SKM-1 (cell line): ENCODE measurements around the gene BDKRB2.

Source experiments
- DNase-seq: peaks from one replicate; lab custom pipeline; 2025; ENCODE audit not compliant: unreplicated experiment; lab: John Stamatoyannopoulos, UW

BDKRB2 gene

DNA sequence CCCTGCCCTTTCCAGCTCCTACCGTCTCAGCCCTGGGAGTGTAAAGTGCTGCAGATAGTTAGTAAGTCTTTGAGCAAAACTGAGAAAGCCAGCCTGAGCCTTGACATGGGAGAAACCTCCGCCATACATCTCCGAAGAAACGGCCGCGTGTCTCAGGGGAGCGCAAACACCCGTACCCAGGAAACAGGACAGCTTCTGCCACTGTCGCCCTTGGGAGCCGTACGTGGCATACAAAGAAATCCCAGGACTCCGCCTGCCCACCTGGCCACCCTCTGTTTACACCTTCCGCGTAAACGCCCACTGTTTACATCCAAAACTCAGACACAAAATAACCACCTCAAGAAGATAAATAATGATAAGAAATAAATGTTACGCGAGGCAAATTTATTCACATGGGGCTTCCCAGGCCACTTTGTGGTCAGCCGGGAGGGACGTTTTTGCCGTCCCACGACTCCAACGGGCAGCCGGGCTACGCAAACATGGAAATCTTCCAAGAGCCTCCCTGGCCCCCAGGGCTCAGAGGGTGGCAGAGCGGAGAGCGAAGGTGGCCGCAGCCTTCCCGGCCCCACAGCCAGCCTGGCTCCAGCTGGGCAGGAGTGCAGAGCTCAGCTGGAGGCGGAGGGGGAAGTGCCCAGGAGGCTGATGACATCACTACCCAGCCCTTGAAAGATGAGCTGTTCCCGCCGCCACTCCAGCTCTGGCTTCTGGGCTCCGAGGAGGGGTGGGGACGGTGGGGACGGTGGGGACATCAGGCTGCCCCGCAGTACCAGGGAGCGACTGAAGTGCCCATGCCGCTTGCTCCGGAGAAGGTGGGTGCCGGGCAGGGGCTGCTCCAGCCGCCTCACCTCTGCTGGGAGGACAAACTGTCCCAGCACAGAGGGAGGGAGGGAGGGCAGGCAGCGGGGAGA, at the start of gene BDKRB2:
Gene BDKRB2 (plus strand): TSS at position 689 of the 908 bp plus-strand sequence. CDS start 32,269 bp downstream, outside the sequence.
- peak; percentile 31 for DNase-seq

DNA sequence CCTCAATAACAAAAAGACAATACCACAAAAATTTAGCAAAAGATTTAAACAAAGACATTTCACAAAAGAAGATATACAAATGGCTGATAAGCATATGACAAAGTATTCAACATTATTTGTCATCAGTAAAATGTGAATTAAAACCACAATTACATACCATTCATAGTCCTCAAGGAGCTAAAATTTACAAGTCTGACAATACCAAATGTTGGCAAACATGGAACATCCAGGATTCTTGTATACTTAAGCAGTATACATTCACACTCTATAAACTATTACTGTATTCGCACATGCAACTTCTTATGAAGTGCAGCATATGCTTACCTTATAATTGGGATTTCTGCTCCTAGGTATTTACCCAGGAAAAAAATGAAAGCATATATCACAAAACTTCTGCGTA, 49.7 kb upstream of the BDKRB2 start:
- no peak for DNase-seq

DNA sequence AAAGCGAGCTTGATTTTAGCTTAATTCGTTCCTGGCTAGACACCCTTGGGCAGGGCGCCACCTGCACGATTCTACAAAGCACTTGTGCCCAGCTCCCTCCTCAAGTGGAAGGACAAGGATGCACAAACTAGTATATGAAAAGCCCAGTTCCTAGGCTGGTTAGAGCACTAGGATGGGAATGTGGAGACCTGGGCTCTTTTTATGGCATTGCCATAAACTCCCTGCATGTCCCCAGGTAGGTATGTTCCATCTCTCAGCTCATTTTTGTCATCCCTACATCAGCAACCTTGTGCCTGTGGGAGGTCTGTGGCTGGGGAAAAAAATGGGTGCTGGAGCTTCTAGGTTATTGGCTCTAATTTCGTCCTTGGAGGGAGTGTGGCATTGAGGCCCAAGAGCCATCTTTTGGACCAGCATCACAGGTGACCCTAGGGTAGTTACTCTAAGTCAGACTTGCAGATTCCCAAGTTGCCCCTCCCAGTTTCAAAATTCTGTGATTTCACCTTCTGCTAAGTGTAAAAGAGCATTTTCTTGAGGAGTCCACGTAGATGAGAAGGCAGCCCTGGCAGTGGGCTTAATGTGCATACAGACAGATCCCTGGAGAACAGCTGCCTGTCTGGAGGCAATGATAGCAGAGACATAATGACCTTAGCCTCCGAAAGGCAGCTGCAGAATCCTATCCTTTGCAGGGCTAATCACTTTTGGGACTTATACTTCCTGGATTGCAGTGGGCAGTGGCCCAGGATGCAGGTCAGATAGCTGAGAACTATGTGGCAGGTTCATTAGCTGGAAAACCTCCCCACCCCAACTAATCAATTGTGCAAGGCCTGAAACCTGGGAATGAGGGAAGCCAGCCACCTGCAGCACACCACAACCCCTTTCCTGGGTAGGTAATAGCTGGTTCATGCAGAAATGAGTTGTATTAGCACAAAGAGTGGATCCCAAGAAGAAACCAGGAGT, 47.6 kb upstream of the BDKRB2 start:
- no peak for DNase-seq

DNA sequence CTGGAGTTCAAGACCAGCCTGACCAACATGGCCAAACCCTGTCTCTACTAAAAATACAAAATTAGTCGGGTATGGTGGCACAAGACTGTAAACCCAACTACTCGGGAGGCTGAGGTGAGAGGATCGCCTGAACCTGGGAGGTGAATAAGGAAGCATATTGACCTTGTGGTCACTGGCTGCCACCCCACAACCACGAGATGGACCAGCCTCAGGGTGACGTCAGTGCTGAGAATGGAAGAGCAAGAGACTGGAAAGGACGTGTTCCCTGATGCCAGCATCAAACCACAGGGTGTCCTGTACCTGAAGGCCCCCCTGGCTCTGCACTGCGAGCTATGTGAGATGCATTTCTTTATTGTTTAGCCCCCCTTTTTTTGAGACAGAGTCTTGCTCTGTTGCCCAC, 45.9 kb upstream of the BDKRB2 start:
- no peak for DNase-seq

DNA sequence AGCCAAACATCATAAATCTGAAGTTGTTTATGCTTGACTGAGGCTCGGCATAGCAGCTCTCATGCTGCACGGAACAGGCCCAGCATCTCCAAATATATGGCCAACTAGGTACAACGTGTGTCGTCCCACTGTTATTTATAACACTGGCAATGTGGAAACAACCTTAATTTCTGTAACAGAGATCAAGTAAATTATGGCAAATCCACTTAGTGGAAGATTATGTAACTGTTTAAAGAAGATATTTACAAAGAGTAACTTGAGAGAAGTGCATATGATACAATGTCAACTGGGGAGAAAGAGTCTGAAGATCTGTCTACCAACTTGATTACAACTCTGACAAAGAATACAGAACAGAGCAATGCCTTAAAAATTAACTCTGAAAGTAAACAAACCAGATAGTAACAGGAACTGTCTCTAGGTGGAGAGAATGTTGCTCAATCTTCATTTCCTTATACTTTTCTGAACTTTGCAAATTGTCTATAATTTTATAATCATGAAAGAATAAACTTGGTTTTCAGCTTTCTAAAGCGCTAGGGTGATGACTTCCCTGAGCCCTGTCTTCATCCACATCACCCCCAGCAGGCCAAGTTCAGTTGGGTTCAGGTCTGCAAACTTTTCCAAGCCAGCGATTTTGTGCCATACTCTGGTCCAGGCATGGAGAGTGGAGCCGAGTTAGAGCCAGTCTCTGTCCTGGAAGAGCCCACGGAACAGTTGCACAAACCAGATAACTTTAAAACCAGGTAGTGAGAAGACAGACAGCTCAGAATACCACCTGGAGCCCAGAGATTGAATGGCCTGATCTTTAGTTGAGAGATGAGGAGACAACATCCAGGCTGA, 44.3 kb upstream of the BDKRB2 start:
- DNase-seq, result no peak

DNA sequence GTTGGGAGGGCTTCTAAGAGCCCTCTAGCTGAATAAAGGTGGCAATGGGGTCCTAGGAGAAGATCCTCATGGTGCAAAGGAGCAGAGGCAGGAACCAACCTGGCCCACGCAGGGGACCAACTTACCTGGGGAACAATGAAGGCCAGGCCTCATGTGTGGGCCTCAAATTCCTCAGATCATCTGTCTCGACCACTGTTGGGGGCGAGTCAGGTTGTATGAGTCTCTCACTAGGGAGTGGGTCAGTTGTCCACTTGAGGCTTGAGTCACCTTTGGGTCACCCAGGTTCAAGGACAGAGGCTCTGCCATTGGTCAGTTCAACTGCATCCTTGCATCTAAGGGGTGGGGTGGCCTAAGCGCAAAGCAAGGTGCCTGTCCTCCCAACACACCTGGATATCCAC, 43.7 kb upstream of the BDKRB2 start:
- DNase-seq, result no peak

DNA sequence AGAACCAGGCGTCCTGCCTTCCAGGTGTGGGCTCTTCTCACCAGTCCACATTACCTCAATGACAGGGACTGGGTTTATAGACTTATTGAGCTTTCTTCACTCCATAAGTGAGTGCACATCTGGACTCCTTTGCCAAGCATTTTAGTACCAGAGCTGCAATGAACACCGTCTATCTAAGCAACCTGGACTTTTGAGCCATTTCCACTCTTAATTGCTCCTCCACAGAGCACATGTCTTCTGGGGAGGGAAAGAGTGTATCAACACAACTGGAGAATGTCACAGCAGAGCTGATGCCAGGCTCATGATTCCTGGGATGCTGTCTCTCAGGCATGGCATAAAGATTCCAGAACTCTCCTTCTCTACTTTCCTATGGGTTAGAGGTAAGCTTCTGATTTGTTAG, 43.0 kb upstream of the BDKRB2 start:
- no peak for DNase-seq

DNA sequence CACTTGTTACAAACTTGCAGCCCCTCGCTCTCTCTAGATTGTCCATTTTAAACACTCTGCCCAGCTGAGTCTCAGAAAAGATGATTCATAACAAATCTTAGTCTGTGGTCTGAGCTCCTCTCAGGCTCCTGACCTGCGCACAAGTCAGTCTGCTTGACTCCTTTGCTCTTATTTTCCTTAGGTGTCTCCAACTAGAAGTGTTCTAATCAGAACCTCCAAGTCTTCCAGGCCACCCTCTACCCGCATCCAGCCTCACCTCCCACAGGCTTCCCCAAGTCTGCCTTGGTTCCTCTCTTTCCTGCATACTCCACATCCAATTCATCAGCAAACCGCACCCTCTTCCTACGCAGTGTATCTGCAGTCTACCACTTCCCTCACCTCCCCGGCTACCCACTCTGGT, 42.4 kb upstream of the BDKRB2 start:
- no peak for DNase-seq

DNA sequence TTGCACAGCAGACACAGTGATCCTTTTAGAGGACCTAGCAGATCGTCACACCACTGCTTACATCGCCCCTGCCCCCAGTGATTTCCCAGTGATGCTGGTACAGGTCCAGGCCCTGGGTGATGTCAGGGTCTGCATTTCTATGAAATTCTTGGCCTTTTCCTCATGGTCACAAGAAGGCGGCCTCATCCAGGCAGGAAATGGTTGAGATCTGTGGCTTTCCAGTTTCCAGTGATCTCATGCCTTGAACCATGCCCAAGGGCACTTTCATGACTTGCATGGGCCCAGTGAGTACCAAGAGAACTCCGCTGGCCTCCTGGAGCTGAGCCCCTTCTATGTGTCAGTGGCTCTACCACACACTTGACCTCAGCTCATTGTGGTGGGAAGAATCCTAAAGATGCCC, 41.9 kb upstream of the BDKRB2 start:
- no peak for DNase-seq

DNA sequence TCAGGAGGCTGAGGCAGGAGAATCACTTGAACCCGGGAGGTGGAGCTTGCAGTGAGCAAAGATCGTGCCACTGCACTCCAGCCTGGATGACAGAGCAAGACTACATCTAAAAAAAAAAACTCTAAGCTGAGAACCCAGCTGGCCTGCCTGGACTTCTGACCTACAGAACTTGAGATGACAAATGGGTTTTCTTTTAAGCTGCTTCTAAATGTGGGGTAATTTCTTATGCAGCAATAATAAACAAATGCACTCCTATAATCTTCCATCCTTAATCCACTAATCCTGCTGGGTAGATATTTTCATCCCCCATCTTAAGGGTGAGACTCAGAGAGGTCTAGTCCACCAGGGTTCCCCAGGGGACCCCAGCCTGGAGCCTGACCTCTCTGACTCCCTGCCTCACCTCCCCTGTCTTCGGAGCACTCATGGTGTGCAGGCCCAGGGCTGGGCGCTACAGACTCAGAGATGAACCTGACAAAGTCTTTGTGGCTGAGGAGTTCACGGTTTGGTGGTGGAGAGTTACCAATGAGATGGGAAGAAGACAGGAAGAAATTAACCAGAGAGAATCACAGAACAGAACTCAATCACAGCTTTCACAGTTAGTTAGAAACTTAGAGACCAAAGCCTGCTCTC, 39.7 kb upstream of the BDKRB2 start:
- DNase-seq, result no peak

DNA sequence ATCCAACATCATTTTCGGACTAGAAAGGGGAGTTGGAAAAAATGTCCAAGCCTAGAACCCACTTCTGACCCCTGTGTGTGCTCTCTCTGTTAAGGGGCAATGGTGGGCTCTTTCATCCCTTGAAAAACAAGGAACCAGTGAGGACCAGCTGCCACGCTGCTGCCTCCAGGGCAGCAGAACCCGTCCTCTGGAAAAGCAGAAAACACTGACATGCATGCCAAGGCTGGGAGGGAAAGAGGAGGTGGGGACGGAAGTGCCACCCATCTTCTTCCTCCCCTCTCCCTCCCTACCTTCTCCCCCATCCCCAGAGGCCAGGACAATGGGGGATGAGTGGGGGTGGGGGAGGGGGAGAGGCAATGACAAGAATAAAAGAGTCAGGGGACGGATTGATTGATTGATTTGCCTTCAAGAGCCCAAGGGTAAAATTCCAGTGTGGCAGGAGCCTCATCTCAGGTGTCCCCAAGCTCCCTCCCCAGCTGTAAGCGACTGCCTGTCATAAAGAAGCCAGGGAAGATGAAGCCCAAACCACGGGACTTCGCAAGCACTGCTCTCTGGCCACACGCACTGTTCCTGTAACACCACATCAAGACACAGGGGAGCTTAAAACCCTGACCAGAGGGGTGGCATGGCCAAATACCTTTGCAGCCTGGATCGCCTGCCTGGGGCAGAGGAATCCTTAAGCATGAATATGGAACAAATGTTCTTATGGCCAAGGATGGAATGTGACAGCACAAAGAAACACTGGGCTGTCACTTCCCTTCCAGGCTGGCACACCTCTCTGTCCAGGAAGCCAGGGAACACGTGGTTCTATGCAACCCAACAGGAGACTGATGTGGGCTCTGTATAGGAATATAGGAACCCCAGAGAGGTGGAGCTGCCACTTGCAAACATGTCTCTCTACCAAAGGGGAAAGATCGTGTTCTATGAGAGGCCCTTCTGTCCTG, 38.9 kb upstream of the BDKRB2 start:
- DNase-seq, result no peak

DNA sequence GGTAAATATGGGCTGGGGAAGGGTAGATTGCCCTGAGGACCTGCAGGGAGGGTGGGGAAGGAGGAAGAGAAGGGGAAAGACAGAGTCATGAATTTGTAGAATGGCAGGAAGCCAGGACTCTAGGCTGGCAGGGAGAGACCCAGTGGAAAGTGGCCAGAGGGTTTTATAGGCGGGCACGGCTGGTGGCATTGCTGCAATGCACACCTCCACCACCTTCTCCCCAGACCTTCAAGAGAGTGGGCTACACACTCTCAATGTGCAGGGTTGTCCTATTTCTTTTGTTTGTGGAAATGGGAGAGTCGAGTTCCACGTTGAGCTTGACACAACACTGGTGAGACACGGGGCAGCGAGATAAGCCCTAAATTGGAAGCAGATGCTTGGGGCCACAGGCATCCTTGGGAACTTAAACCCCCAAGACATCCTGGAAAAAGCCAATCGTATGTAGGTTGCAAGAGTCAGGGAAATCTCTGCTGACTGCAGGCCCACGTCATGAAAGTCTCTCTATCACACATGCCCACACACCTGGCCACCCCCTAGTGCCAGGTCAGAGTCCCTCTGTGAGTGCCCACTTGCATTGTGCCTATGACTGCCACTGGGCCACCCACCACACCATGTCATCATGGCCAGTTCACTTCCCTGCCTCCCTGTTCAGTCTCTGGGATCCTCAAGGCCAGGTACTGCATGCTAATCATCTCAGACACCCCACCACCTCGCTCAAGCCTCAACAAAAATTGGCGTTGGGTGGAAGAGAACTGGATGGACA, 38.0 kb upstream of the BDKRB2 start:
- no peak for DNase-seq

DNA sequence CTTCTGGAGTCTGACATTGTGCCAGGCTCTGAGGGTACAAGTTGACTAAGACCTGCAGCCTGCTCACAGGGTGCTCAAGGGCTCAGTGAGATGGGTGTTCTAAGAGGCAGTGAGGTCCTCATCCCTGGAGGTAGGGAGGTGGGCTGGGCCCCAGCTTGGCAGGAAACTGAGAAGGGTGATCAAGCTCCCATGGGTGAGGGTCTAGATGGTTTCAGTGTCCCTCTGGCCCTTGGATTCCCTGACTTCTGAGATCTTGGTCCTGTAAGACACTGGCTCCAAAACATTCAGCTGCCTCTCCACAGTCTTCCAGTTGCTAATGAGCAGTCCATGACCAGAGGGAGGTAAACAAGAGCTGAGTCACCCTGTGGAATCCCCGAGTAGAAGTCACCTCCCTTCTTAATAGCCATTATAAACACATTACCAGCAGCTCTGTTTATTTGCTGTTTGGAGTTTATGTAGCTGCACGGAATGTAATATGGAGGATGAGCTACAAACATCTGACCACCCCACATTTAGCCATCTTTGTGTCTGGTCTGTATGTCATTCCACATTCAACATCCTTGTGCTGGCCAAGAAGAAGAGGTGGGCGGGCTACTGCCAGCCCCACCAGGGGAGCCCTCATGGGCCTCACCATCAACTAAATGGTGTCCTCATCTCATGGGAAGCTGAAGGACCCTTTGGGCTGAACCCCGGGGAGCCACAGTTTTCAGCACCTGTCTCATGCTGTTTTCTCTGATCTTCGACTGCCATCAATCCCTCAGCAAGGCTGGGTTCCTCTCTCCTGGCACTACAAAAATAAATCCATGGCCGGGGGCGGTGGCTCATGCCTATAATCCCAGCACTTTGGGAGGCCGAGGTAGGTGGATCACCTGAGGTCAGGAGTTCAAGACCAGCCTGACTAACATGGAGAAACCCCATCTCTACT, 37.2 kb upstream of the BDKRB2 start:
- DNase-seq, result no peak

DNA sequence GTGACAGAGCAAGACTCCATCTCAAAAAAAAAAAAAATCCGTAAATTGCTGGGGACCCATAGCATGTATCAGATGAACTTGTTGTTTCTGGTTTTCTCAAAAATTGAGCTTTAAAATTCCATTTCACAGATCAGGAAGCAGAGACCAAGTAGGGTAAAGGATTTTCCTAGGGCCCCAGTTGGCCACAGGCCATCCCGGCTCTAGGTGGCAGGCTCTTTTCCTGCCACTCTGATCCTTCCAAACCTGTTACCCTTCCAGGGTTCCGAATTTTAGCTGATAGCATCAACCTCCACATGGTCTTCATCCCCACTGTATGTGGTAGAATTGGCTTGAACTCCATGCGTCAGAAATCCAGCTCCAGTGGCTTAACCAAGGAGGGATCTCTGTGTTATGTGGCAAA, 36.1 kb upstream of the BDKRB2 start:
- DNase-seq, result no peak

DNA sequence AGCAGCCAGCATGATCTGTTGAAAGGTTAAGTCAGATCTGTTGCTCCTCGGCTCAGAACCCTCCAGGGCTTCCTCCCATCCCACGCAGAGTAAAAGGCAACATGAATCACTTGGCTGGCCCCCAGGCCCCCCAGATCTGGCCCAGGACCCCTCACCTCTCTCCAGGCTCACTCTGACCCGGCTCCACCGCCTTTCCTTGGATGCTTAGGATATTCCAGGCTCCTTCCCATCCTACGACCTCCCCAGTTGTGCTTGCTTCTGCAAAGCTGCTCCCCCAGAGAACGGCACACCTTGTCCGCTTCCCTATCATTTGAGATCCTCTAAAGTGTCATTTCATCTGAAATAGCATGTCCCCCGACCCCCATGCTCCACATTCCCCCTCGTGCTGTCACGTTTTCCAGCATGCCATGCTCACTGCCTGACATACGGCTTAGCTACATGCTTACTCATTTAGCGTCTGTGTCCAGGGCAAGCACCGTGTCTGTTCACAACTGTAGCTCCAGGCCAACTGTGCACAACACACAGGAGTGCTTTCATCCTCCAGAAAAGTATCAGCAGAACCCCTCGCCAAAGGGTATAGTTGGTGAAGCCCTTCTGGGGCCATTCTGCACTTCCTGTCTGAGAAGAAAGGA, 33.6 kb upstream of the BDKRB2 start:
- no peak for DNase-seq

DNA sequence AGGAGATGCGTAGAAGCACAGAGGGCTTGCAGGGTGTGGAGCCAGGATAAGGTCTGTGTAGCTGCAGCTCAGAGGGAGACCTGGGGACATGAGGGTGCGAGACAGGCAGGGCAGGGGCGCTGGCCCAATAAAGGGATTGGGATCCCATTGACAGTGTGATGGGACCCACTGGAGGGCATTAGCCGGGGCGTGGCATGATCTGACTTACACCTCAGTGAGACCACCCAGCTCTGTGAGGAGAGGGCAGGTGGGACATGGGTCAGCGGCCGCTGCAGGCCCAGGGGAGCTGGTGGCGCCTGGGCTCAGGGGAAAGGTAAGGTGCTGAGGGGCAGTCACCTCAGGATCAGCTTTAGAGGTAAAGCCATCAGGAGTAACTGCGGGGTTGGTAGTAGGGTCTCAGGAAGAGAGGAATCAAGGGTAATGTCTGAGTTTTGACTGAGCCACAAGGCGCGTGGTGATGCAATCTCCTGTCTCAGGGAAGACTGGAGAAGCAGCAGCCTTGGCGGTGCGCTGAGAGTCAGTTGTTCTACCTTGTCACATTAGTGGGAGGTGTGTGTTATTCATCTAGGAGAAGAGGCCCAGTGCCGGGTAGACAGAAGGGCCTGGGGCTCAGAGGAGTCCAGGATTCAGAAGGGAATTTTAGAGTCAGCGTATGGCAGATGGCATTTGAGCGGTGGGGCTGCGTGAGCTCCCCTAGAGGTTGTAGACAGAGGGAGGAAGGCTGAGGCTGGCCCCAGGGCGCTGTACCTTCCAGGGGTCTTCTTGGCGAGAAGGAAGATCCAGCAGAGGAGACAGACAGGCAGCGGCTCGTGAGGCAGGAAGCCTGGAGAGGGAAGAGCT, 30.8 kb upstream of the BDKRB2 start:
- no peak for DNase-seq
